EL (cell line): ENCODE results near the gene ITGAV.

ENCODE experiments used
- DNase-seq: peaks from one replicate; pipeline ENCODE4 v3.0.0-alpha.2; 2016

The ITGAV gene

DNA sequence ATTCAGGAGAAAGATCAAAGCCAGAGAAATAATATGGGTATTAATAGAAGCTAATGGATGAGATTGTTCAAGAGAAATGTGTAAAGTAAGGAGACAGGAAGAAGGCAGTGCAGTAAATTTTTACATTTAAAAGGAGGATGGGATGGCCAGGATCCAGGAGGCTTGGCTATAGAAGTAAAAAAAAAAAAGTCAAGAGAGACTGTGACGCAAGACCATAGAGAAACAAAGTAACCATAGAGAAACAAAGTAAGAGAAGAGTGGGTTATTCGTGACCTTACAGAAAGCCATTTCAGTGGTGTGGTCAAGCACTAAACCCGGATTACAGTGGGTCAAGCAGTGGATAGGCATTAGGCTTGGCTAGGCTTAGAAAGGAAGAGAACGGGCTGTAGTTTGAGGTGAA lies 93.5 kb downstream of the ITGAV start:
- no peak for DNase-seq

DNA sequence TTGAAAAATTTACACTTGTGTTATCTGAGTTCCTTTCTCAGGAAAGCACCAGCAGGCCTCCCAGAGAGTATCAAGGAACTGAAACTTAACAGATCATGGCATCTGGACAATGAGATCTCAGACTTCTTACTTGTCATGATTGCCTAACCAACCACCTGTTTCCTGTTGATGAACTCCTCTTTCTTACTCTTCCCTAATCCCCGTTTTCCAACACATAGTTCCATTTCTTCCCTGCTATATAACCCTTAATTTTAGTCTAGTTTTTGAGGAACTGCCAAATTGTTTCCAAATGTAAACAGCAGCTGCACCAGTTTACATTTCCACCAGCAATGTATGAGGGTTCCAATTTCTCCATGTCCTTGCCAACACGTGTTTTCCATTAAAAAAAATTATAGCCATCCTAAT lies 98.0 kb downstream of the ITGAV start:
- no peak for DNase-seq

GRCh38 chr2:186688813-186689212 lies 99.0 kb downstream of the ITGAV start:
- DNase-seq: no peak

DNA sequence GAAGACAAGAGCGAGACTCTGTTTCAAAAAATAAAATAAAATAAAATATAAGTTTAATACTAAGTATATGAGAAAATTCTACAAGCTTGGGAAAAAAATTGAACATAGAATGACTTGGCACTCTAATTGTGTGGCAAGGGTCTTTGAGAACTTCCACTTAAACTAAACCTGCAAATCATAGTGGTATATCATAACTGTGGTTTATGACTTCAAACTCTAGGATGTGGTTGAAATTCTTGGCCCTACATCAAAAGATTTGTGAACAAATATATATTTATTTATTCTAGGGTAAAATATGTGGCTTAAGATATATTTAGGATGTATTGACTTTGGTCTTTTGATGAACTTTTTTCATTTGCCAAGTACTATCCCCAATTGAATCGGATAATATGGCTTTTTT lies 100.9 kb downstream of the ITGAV start:
- DNase-seq: peak; percentile 27

GRCh38 chr2:186691231-186691630 lies 101.4 kb downstream of the ITGAV start:
- DNase-seq: no peak

- no peak for DNase-seq
Observed at GRCh38 chr2:186691900-186692299, 102.0 kb downstream of the ITGAV start.

DNA sequence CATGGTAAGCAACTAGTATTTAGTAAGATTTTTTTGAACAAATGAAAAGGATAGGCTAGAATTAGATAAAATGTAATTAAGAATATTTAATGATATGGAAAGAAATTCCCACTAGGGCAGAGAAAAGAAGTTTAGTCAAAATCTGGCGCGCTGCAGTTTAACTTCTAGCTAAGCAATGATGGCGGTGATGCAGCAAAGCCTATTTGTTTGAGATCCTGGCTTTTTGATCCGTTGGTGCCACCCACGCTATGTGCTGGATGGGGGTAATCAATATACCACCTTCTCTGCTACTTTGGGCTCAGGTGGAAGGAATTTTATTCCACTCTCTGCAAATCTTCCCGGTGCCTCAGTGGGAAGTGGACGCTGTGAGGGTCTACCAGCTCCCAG lies 103.6 kb downstream of the ITGAV start:
- DNase-seq: peak; percentile 2

GRCh38 chr2:186695081-186695756 lies 105.4 kb downstream of the ITGAV start:
- DNase-seq: peak; percentile 56

- DNase-seq: no peak
Observed at GRCh38 chr2:186696290-186696689, 106.4 kb downstream of the ITGAV start.

DNA sequence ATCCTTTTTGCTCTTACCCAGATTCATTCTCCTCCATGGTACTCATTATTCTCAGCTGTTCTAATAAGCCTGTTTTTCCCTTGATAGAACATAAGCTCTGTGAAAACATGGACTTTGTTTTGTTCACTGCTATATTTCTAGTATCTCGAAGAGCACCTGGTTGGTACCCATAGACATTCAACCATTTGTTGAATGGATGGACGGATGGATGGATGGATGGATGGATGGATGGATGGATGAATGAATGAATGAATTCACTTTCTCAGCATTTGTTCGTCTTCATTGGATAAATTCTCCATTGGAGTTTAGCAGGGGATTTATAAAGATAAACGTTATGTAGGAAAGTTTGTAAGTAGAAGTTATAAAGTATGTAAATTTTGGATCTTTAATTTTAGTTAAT lies 106.9 kb downstream of the ITGAV start:
- DNase-seq: no peak

- peak; percentile 14 for DNase-seq
Observed at GRCh38 chr2:186697536-186697935, 107.7 kb downstream of the ITGAV start.

DNA sequence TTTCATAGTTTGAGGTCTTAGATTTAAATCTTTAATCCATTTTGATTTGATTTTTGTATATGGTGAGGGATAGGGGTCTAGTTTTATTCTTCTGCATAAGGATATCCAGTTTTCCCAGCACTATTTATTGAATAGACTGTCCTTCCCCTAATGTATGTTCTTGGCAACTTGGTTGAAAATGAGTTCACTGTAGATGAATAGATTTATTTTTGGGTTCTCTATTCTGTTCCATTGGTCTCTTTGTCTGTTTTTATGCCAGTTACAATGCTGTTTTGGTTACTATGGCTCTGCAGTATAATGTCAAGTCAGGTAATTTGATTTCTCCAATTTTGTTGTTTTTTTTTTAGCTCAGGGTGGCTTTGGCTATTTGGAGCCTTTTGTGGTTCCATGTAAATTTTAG lies 109.9 kb downstream of the ITGAV start:
- DNase-seq: no peak

GRCh38 chr2:186702006-186702405 lies 112.2 kb downstream of the ITGAV start:
- DNase-seq: no peak

GRCh38 chr2:186702501-186702900 lies 112.6 kb downstream of the ITGAV start:
- DNase-seq: no peak

DNA sequence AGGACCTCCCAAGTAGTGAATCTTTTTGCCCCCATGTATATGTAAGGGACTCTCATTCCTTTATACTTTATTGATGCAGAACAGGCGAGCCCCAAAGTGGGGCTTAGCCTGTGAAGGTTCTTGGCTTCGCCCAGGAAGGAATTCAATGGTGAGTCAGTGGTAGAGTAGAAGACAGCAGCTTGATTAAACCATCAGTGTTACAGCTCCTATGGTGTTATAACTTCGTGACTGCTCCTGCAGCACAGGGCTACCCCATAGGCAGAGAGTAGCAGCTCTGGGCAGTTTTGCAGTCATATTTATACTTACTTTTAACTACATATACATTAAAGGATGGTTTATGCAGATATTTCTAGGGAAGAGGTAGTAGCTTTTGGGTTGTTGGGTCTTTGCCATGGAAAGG lies 115.0 kb downstream of the ITGAV start:
- no peak for DNase-seq

DNA sequence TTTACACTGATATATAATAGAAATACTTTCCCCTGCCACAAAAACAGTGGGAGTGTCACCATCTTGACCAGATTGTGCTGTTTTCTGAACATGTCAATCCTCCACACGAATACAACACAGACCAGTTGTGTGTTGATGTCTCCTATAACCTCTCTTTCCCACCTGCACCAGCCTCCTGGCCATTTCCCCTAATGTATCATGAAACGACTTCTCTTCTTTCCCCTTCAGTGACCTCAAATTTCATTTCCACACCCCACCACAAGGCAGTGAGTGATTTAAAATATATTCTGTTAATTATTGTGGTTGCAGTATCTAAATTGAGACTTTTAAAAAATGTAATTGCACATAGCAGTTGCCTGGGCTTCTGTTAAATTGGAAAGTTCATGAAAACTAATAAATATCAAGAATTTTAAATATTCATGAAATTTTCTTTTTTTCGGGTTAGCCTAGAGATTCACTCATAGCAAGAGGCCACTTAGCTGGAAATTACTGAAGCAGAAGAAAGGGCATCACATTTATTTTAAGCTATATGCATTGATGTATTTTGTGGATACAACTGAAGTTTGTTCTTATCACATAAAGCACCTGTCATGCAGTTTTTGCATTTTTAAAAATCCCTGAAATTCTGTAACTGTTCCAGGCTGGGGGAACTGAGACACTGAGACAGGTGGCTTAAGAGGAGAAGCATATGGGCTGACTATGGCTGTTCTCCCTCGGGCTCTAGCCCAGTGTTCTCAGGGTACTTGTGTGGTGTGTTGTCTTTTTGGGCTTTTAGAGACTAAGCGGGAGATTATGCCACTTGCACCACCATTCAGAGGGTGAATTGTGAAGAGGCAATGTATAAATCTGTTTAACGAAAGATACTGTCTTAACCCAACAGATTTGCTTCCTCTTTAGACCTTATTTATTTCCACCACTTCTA lies 119.9 kb downstream of the ITGAV start:
- DNase-seq: no peak

DNA sequence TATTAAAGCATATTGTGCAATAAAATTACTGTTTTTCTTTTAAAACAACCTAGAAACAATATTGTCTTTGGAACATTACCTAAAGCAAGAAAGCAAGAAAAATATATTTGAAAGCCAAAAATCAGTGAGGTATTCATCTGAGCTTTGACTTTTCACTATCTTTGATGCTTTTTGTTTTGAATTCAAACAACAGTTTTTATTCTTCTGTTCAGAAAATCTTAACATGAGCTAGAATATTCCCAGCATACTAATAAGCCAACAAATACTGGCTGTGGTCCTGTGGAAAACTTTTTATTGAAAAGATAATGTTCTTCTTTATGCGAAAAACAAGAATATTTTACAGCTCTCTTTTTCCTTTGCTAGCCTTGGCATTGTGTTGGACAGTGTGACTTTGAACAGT lies 123.8 kb downstream of the ITGAV start:
- no peak for DNase-seq

GRCh38 chr2:186714611-186715010 lies 124.8 kb downstream of the ITGAV start:
- DNase-seq: no peak

DNA sequence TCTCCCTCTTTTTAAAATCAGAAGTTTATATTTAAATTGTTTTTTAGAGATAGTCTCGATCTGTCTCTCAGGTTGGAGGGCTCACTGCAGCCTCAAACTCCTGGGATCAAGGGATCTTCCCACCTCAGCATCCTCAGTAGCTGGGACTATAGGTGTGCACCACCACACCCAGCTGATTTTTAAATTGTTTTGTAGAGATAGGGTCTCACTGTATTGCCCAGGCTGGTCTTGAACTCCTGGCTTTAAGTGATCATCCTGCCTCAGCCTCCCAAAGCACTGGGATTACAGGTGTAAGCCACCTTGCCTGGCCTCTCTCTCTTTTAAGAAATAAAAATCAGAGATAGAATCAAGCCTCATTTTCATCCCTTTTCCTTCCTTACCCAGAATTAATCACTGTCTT lies 126.1 kb downstream of the ITGAV start:
- no peak for DNase-seq

GRCh38 chr2:186716899-186717298 lies 127.0 kb downstream of the ITGAV start:
- DNase-seq: no peak

GRCh38 chr2:186717320-186718007 lies 127.6 kb downstream of the ITGAV start:
- no peak for DNase-seq

- no peak for DNase-seq
Observed at GRCh38 chr2:186718122-186718521, 128.3 kb downstream of the ITGAV start.

GRCh38 chr2:186718903-186719302 lies 129.0 kb downstream of the ITGAV start:
- DNase-seq: no peak

DNA sequence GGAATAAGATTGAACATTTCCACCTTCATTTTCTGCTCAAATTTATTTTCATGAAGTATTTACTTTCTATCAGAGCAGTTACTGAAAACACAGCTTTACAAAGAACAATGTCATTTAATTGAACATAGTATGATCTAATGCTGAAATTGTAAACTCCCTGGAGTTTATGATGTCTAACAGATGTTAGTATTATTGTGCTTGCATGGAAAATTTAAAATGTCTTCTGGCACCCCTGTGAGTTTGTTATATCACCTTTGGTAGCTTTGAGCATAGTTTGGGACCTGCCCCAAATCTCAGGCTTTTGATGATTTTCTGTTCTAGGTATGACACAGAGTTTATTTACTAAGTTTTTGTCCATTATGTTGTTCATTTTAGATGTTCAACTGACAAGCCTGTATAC lies 132.1 kb downstream of the ITGAV start:
- DNase-seq: no peak
